Endothelial cell of umbilical vein (primary cell): ENCODE measurements around the gene MLH1. TPM values are rescaled to one million over a fixed set of nuclear protein-coding genes. Genes with fewer than 3 reads are reported as not detected.

Experiments used
- BruUV-seq: library from RNA; stranded (reverse); fragments of 400-500 nt; replicated peaks from 2 replicates; lab custom pipeline; 2021; lab: Mats Ljungman, UMichigan
- CTCF ChIA-PET: fragments of 300-600, 350-600 bp; sonication (Branson Sonifier 250); formaldehyde crosslinking; loops from one replicate; lab custom pipeline; 2021; ENCODE audit warnings: antibody characterized with exemption, inconsistent platforms; lab: Charles Lee
- POLR2A ChIA-PET: fragments of 300-600, 350-600 bp; sonication (Branson Sonifier 250); formaldehyde crosslinking; loops from one replicate; lab custom pipeline; 2021; ENCODE audit warnings: antibody characterized with exemption, inconsistent platforms; lab: Charles Lee
- DNase-seq: peaks from one replicate; pipeline ENCODE4 v3.0.0-alpha.2; 2011; ENCODE audit warnings: low read depth, low spot score
- FAIRE-seq: peaks from 2 replicates; lab custom pipeline; 2011; peaks lifted over from hg19 to GRCh38; lab: Jason Lieb, UNC
- H2AFZ ChIP-seq: 2 replicates; pipeline ENCODE4 v1.6.0; 2012; ENCODE audit warnings: low read depth, low read length, control low read depth, inconsistent platforms
- H3K27ac ChIP-seq: 2 replicates; pipeline ENCODE4 v1.5.1; 2011; ENCODE audit warnings: low read depth, mild to moderate bottlenecking, control low read depth, low read length, moderate library complexity; ENCODE audit not compliant: insufficient read depth
- H3K27me3 ChIP-seq, 2 experiments: 2 replicates each; pipeline versions ENCODE4 v1.6.0 to v1.6.1; 2011; ENCODE audit warnings: low read length in 2 of 2, mixed read lengths in 1 of 2; ENCODE audit not compliant: control insufficient read depth in 2 of 2, insufficient read depth in 2 of 2
- H3K36me3 ChIP-seq, 2 experiments: 2 replicates in 1 of 2; 3 replicates in 1 of 2; pipeline ENCODE4 v1.5.1; 2011; ENCODE audit warnings: low read length in 2 of 2, mild to moderate bottlenecking in 1 of 2, moderate library complexity in 1 of 2; ENCODE audit not compliant: control insufficient read depth in 2 of 2, insufficient read depth in 2 of 2; ENCODE audit errors: extremely low read depth in 1 of 2
- H3K4me1 ChIP-seq: 3 replicates; pipeline ENCODE4 v1.5.1; 2011; ENCODE audit warnings: mild to moderate bottlenecking, low read length; ENCODE audit not compliant: control insufficient read depth, insufficient read depth; ENCODE audit errors: extremely low read depth
- H3K4me2 ChIP-seq: 2 replicates; pipeline ENCODE4 v1.6.1; 2011; ENCODE audit warnings: low read length, control low read depth, mixed read lengths; ENCODE audit not compliant: insufficient read depth
- H3K4me3 ChIP-seq, 3 experiments: fragments of 200-600 bp in 1 of 3; sonication (generic), shearing (Covaris generic) in 1 of 3; replicated peaks in 1 of 3; 2 replicates each; pipeline ENCODE4 v1.5.1; 2011 to 2016; ENCODE audit warnings: control low read depth in 3 of 3, low read length in 3 of 3, mild to moderate bottlenecking in 2 of 3, inconsistent platforms in 1 of 3, low read depth in 1 of 3, moderate library complexity in 1 of 3; ENCODE audit not compliant: insufficient read depth in 1 of 3
- H3K79me2 ChIP-seq: 2 replicates; pipeline ENCODE4 v1.6.0; 2012; ENCODE audit warnings: low read length, inconsistent platforms; ENCODE audit not compliant: control insufficient read depth, insufficient read depth
- H3K9ac ChIP-seq: replicated peaks from 2 replicates; pipeline ENCODE3; 2011; ENCODE audit warnings: low read length, control low read depth; ENCODE audit not compliant: insufficient read depth; ENCODE audit errors: extremely low read depth
- H3K9me1 ChIP-seq: replicated peaks from 3 replicates; pipeline ENCODE4 v1.6.0; 2011; ENCODE audit warnings: mild to moderate bottlenecking, low read length; ENCODE audit not compliant: control insufficient read depth, insufficient read depth; ENCODE audit errors: extremely low read depth
- H3K9me3 ChIP-seq: replicated peaks from 2 replicates; pipeline ENCODE4 v1.5.1; 2012; ENCODE audit warnings: low read length, inconsistent platforms; ENCODE audit not compliant: control insufficient read depth, insufficient read depth
- H4K20me1 ChIP-seq: replicated peaks from 2 replicates; pipeline ENCODE3; 2011; ENCODE audit warnings: mild to moderate bottlenecking, low read length; ENCODE audit not compliant: control insufficient read depth, insufficient read depth; ENCODE audit errors: extremely low read depth
- EZH2 ChIP-seq: IDR thresholded peaks from 2 replicates; pipeline ENCODE4 v1.6.1; 2012; ENCODE audit warnings: borderline replicate concordance, low read depth, mild to moderate bottlenecking, moderate library complexity, low read length, inconsistent platforms; ENCODE audit not compliant: severe bottlenecking
- FOS ChIP-seq: IDR thresholded peaks from 2 replicates; pipeline ENCODE4 v1.6.1; 2011; ENCODE audit warnings: mild to moderate bottlenecking, low read length, moderate library complexity, borderline replicate concordance; ENCODE audit not compliant: insufficient read depth
- GATA2 ChIP-seq: IDR thresholded peaks from 2 replicates; pipeline ENCODE4 v1.7.0; 2011; ENCODE audit warnings: low read depth, mild to moderate bottlenecking, moderate library complexity, mixed read lengths, low read length; ENCODE audit not compliant: insufficient read length, insufficient read depth
- JUN ChIP-seq: IDR thresholded peaks from 2 replicates; pipeline ENCODE4 v1.6.1; 2011; ENCODE audit warnings: borderline replicate concordance, low read depth; ENCODE audit not compliant: insufficient read length, insufficient read depth
- MYC ChIP-seq: IDR thresholded peaks from one replicate; pipeline ENCODE4 v1.6.1; 2011; ENCODE audit warnings: mild to moderate bottlenecking, low read depth, low read length
- POLR2A ChIP-seq: IDR thresholded peaks from 2 replicates; pipeline ENCODE4 v1.6.1; 2012; ENCODE audit warnings: low read depth, mild to moderate bottlenecking, control low read depth, low read length
- POLR2AphosphoS5 ChIP-seq: IDR thresholded peaks from 2 replicates; pipeline ENCODE4 v1.6.1; 2012; ENCODE audit warnings: low read depth, mild to moderate bottlenecking, control low read depth, low read length, moderate library complexity; ENCODE audit not compliant: insufficient read depth
- dilution Hi-C: fragments of 300-500 bp; cut with MboI; formaldehyde crosslinking; loops from one replicate; pipeline ENCODE4 v1.15.0; 2019; ENCODE audit warnings: low sequenced_read_pairs; ENCODE audit not compliant: extremely low pct_ligation_motif_present
- intact Hi-C: fragments of 100-400 bp; cut with micrococcal nuclease; formaldehyde crosslinking; loops from one replicate; pipeline ENCODE4 v1.10.0; 2022
- polyA plus RNA-seq, 4 experiments: library from polyadenylated mRNA; depleted of rRNA in 3 of 4; stranded (reverse) in 3 of 4; unstranded in 1 of 4; fragments of >200 nt; gene quantifications; 2 replicates each; pipeline versions ENCODE4 v1.2.1 to v1.2.3, GENCODE V29; 2011 to 2012; ENCODE audit warnings: missing spikeins in 1 of 4
- total RNA-seq: library from RNA; stranded (reverse); gene quantifications from 2 replicates; pipeline ENCODE4 v1.2.3, GENCODE V29; 2021
- TF ChIP-seq, protein P1 (sequence below): IDR thresholded peaks from 2 replicates; pipeline ENCODE4 v1.6.1; 2011; ENCODE audit not compliant: insufficient read depth, insufficient read length
- TF ChIP-seq, protein P2 (sequence below), 2 donors: IDR thresholded peaks; 1 replicate in 1 of 2; 2 replicates in 1 of 2; pipeline ENCODE4 v1.5.1; 2011; ENCODE audit warnings: low read length in 2 of 2, mild to moderate bottlenecking in 2 of 2, moderate library complexity in 2 of 2, control low read depth in 1 of 2, inconsistent platforms in 1 of 2, low read depth in 1 of 2; ENCODE audit not compliant: insufficient read depth in 1 of 2; ENCODE audit errors: extremely low read depth in 1 of 2

MLH1 gene
- total and polyA plus RNA-seq, 2 donors (not counting 3 experiments of a cell fraction or from before 2014, with no cell fraction given): 22.2 to 32.9 TPM

GRCh38 chr3:36964817-36965216, 28.5 kb upstream of the MLH1 start:
- H2AFZ ChIP-seq: no peak overlapping the region
- dilution Hi-C loops: no loop called here
- peaks cover 2% of the 10 kb centered on the region for H3K4me1 ChIP-seq
- intact Hi-C loops: no loop called here
- H3K9me3 ChIP-seq: no peaks in the 10 kb centered on the region
- DNase-seq: no peak
- POLR2A ChIA-PET: no interaction called here
- no TSS peak for BruUV-seq
- no peaks in the 10 kb centered on the region for H3K79me2 ChIP-seq
- TF ChIP-seq, protein P1, sequence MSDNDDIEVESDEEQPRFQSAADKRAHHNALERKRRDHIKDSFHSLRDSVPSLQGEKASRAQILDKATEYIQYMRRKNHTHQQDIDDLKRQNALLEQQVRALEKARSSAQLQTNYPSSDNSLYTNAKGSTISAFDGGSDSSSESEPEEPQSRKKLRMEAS: no peak
- TF ChIP-seq POLR2A (no peak), JUN (no peak), FOS (no peak), POLR2AphosphoS5 (no peak), MYC (no peak), EZH2 (no peak), GATA2 (no peak)
- TF ChIP-seq, protein P2, sequence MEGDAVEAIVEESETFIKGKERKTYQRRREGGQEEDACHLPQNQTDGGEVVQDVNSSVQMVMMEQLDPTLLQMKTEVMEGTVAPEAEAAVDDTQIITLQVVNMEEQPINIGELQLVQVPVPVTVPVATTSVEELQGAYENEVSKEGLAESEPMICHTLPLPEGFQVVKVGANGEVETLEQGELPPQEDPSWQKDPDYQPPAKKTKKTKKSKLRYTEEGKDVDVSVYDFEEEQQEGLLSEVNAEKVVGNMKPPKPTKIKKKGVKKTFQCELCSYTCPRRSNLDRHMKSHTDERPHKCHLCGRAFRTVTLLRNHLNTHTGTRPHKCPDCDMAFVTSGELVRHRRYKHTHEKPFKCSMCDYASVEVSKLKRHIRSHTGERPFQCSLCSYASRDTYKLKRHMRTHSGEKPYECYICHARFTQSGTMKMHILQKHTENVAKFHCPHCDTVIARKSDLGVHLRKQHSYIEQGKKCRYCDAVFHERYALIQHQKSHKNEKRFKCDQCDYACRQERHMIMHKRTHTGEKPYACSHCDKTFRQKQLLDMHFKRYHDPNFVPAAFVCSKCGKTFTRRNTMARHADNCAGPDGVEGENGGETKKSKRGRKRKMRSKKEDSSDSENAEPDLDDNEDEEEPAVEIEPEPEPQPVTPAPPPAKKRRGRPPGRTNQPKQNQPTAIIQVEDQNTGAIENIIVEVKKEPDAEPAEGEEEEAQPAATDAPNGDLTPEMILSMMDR (IDR thresholded peaks at IDR 0.05; ENCODE audit: extremely low read depth in 1 of 2, insufficient read depth in 1 of 2, low read depth in 1 of 2, low read length in 2 of 2): no peak
- no peaks in the 10 kb centered on the region for H4K20me1 ChIP-seq
- no peak overlapping the region for H3K4me3 ChIP-seq
- H3K4me2 ChIP-seq: no peak overlapping the region
- no peak overlapping the region for H3K9ac ChIP-seq
- CTCF ChIA-PET: interaction anchor here (0.6 to 0.9 kb wide), 2 partner anchors 11 to 32 kb away, joined by 3 to 4 read pairs; no protein-coding TSS in a partner anchor
- H3K27ac ChIP-seq: no peak overlapping the region
- no peaks in the 10 kb centered on the region for H3K36me3 ChIP-seq
- FAIRE-seq: no peak
- no peaks in the 10 kb centered on the region for H3K27me3 ChIP-seq
- no peaks in the 10 kb centered on the region for H3K9me1 ChIP-seq
